Measurements from ENCODE around the gene TOP1.

GRCh38 chr20:40979247-40979646 lies 49.4 kb upstream of the TOP1 start:
- TF ChIP-seq JUND (IDR thresholded peaks at IDR 0.05; ENCODE audit: borderline replicate concordance, low read depth, low read length) (no peak), JUND (tag; IDR thresholded peaks at IDR 0.05; ENCODE audit: borderline replicate concordance, low read depth, low read length) (no peak), TEAD1 (CRISPR knock-in tag; IDR thresholded peaks at IDR 0.05) (no peak), ARNT (IDR thresholded peaks at IDR 0.05) (no peak), ATF7 (IDR thresholded peaks at IDR 0.05) (no peak), NCOA4 (IDR thresholded peaks at IDR 0.05; ENCODE audit: partially characterized antibody) (no peak), EP300 (IDR thresholded peaks at IDR 0.05; ENCODE audit: low read length) (no peak), POLR2A (conservative IDR thresholded peaks at IDR 0.05) (no peak), IRF1 (CRISPR knock-in tag; IDR thresholded peaks at IDR 0.05; ENCODE audit: borderline replicate concordance) (no peak), BDP1 (IDR thresholded peaks at IDR 0.05; ENCODE audit: insufficient read depth, insufficient read length) (no peak), ZNF324 (CRISPR knock-in tag; IDR thresholded peaks at IDR 0.05) (no peak)
